Gastrocnemius medialis (tissue), 4 donors: ENCODE results near the gene ERCC6L2. TPM values are rescaled to one million over a fixed set of nuclear protein-coding genes. Genes with fewer than 3 reads are reported as not detected.

Experiments used
- ATAC-seq, 2 donors: fragments of 150-250 bp; one replicate each; pipeline ENCODE4 v1.9.1; 2016
- DNase-seq, 2 donors: peaks; one replicate each; pipeline ENCODE4 v3.0.0-alpha.2; 2019
- H3K27ac ChIP-seq, 4 donors: fragments of 200-600 bp; sonication (generic); 1 replicate in 1 of 4; 2 replicates in 3 of 4; pipeline ENCODE4 v1.5.1; 2016 to 2018; ENCODE audit warnings: mild to moderate bottlenecking in 2 of 4, moderate library complexity in 1 of 4
- H3K27me3 ChIP-seq, 3 donors: fragments of 200-600 bp; sonication (generic) in 2 of 3; 1 replicate in 1 of 3; 2 replicates in 2 of 3; pipeline versions ENCODE4 v1.5.1 to v1.6.0; 2016 to 2019; ENCODE audit warnings: mild to moderate bottlenecking in 1 of 3, moderate library complexity in 1 of 3
- H3K36me3 ChIP-seq, 2 donors: fragments of 200-600 bp; sonication (generic) in 1 of 2; one replicate each; pipeline ENCODE4 v1.5.1; 2017 to 2018
- H3K4me1 ChIP-seq, 2 donors: fragments of 200-600 bp; sonication (generic) in 1 of 2; one replicate each; pipeline ENCODE4 v1.5.1; 2016 to 2017; ENCODE audit warnings: mild to moderate bottlenecking in 2 of 2
- H3K4me3 ChIP-seq, 4 donors: fragments of 200-600 bp; sonication (generic) in 3 of 4; 1 replicate in 1 of 4; 2 replicates in 3 of 4; pipeline ENCODE4 v1.5.1; 2016 to 2019; ENCODE audit warnings: mild to moderate bottlenecking in 2 of 4
- H3K9me3 ChIP-seq, 3 donors: fragments of 200-600 bp; sonication (generic) in 2 of 3; 1 replicate in 1 of 3; 2 replicates in 2 of 3; pipeline ENCODE4 v1.5.1; 2016 to 2019
- CTCF ChIP-seq, 5 experiments: fragments of 450-650 bp in 3 of 5; fragments of 200-600 bp in 2 of 5; sonication (generic) in 2 of 5; IDR thresholded peaks in 4 of 5; conservative IDR thresholded peaks in 1 of 5; 1 replicate in 4 of 5; 2 replicates in 1 of 5; pipeline ENCODE4 v1.5.1; 2016 to 2019; ENCODE audit warnings: antibody characterized with exemption in 5 of 5, mild to moderate bottlenecking in 3 of 5, moderate library complexity in 3 of 5
- POLR2A ChIP-seq, 2 donors: fragments of 450-650 bp; IDR thresholded peaks; one replicate each; pipeline ENCODE4 v1.6.1; 2017; ENCODE audit warnings: antibody characterized with exemption in 2 of 2, mild to moderate bottlenecking in 2 of 2, moderate library complexity in 2 of 2
- in situ Hi-C, 4 donors: fragments of 200-750 bp; cut with MboI; loops; one replicate each; pipeline versions ENCODE4 v1.15.0 to v1.8.0; 2017; ENCODE audit warnings: low sequenced_read_pairs in 4 of 4
- intact Hi-C: fragments of 100-400 bp; cut with DNase I; formaldehyde crosslinking; loops from one replicate; pipeline ENCODE4 v1.15.1; 2023; ENCODE audit warnings: low total_unique reads
- total RNA-seq, 4 donors: library from RNA; depleted of rRNA; stranded (reverse); fragments of >200 nt; gene quantifications; one replicate each; pipeline versions ENCODE4 v1.1.0 to v1.2.3, GENCODE V29; 2016

ERCC6L2 gene
- total RNA-seq, 4 donors from 2014 or later, result 24.2 to 46.2 (median 35.9) TPM

- no peak for TF ChIP-seq POLR2A (IDR thresholded peaks at IDR 0.05)
- H3K27me3 ChIP-seq, result no peaks in the 10 kb centered on the region
- DNase-seq (no peak), ATAC-seq (no peak)
- peaks cover 0 to 14% of the 10 kb centered on the region in 2 donors for H3K36me3 ChIP-seq
- peak overlapping the region in 3 of 4 donors; percentile 2 to 48 (median 42) for H3K27ac ChIP-seq
- in situ Hi-C loops, result loop anchor here in 1 of 4 donors (25.0 kb wide), 1 partner anchor 97 kb away; no protein-coding TSS in a partner anchor
- no peak overlapping the region for H3K4me3 ChIP-seq
- peaks cover 12 to 13% of the 10 kb centered on the region in 2 donors for H3K4me1 ChIP-seq
- intact Hi-C loops, result loop anchor here (10.0 kb wide), 1 partner anchor 116 kb away; no protein-coding TSS in a partner anchor
- H3K9me3 ChIP-seq, result no peaks in the 10 kb centered on the region
Measured at GRCh38 chr9:96009223-96009602, 133.7 kb downstream of the ERCC6L2 start.

GRCh38 chr9:96009690-96010472 is 134.4 kb downstream of the ERCC6L2 start:
- Histone ChIP-seq H3K27ac (peak overlapping the region in 1 of 4 donors; percentile 48), H3K9me3 (no peaks in the 10 kb centered on the region), H3K4me3 (no peak overlapping the region), H3K4me1 (peaks cover 12 to 13% of the 10 kb centered on the region in 2 donors), H3K36me3 (peaks cover 0 to 8% of the 10 kb centered on the region in 2 donors), H3K27me3 (no peaks in the 10 kb centered on the region)
- in situ Hi-C loops, result loop anchor here in 1 of 4 donors (25.0 kb wide), 1 partner anchor 98 kb away; no protein-coding TSS in a partner anchor
- TF ChIP-seq POLR2A (IDR thresholded peaks at IDR 0.05) (no peak), CTCF (IDR thresholded peaks at IDR 0.05 in 4 of 5, conservative IDR thresholded peaks at IDR 0.05 in 1 of 5) (no peak)
- intact Hi-C loops, result loop anchor here (10.0 kb wide), 1 partner anchor 115 kb away; no protein-coding TSS in a partner anchor
- ATAC-seq (no peak), DNase-seq (no peak)

GRCh38 chr9:96014078-96014477 is 138.6 kb downstream of the ERCC6L2 start:
- DNase-seq (no peak), ATAC-seq (no peak)
- H3K27ac ChIP-seq, result no peak overlapping the region
- H3K9me3 ChIP-seq, result no peaks in the 10 kb centered on the region
- TF ChIP-seq CTCF (IDR thresholded peaks at IDR 0.05 in 4 of 5, conservative IDR thresholded peaks at IDR 0.05 in 1 of 5) (no peak), POLR2A (IDR thresholded peaks at IDR 0.05) (no peak)
- peaks cover 0 to 16% (median 9%) of the 10 kb centered on the region in 3 donors for H3K27me3 ChIP-seq
- no peak overlapping the region for H3K4me3 ChIP-seq
- peaks cover 5% of the 10 kb centered on the region in 2 donors for H3K4me1 ChIP-seq
- intact Hi-C loops, result no loop called here
- H3K36me3 ChIP-seq, result peaks cover 0 to 14% of the 10 kb centered on the region in 2 donors
- in situ Hi-C loops, result loop anchor here in 1 of 4 donors (25.0 kb wide), 1 partner anchor 102 kb away; no protein-coding TSS in a partner anchor

GRCh38 chr9:96015876-96016686 is 140.6 kb downstream of the ERCC6L2 start:
- Histone ChIP-seq H3K9me3 (no peaks in the 10 kb centered on the region), H3K4me1 (peaks cover 5 to 8% of the 10 kb centered on the region in 2 donors), H3K27me3 (peaks cover 18 to 35% (median 29%) of the 10 kb centered on the region in 3 donors), H3K36me3 (peaks cover 0 to 14% of the 10 kb centered on the region in 2 donors), H3K4me3 (no peak overlapping the region), H3K27ac (no peak overlapping the region)
- intact Hi-C loops, result no loop called here
- in situ Hi-C loops, result loop anchor here in 1 of 4 donors (25.0 kb wide), 1 partner anchor 104 kb away; no protein-coding TSS in a partner anchor
- TF ChIP-seq POLR2A (IDR thresholded peaks at IDR 0.05), result no peak
- TF ChIP-seq CTCF (IDR thresholded peaks at IDR 0.05 in 4 of 5, conservative IDR thresholded peaks at IDR 0.05 in 1 of 5), result no peak
- ATAC-seq (no peak), DNase-seq (no peak)
